GM12878 (cell line): ENCODE measurements around the gene MVB12B. TPM values are rescaled to one million over a fixed set of nuclear protein-coding genes. Genes with fewer than 3 reads are reported as not detected.

Experiments used
- ATAC-seq: fragments of 200-7000 bp; cut with Tn5 transposase; 3 replicates; pipeline ENCODE4 v1.9.1; 2020; ENCODE audit warnings: mild to moderate bottlenecking, moderate library complexity
- BruUV-seq: library from RNA; stranded (reverse); fragments of 400-500 nt; replicated peaks from 2 replicates; lab custom pipeline; 2021; lab: Mats Ljungman, UMichigan
- CTCF ChIA-PET: fragments of 300-600 bp; sonication (Branson Sonifier 250); formaldehyde crosslinking; extraction: SDS; loops from one replicate; lab custom pipeline; 2021; ENCODE audit warnings: inconsistent platforms; lab: Yijun Ruan, JAX
- POLR2A ChIA-PET: fragments of 350-600 bp; formaldehyde crosslinking; extraction: SDS; loops from one replicate; lab custom pipeline; 2021; ENCODE audit warnings: inconsistent platforms; lab: Charles Lee
- RAD21 ChIA-PET: fragments of 300-600 bp; sonication (Branson Sonifier 250); formaldehyde crosslinking; loops from one replicate; lab custom pipeline; 2023; ENCODE audit warnings: antibody characterized with exemption; ENCODE audit not compliant: unreplicated experiment; lab: Charles Lee
- SMC1A ChIA-PET: fragments of 300-600 bp; sonication (Branson Sonifier 250); formaldehyde crosslinking; loops from one replicate; lab custom pipeline; 2023; ENCODE audit not compliant: unreplicated experiment, uncharacterized antibody; lab: Charles Lee
- DNase-seq: peaks from one replicate; pipeline ENCODE4 v3.0.0-alpha.2; 2011; ENCODE audit warnings: low read depth, low spot score
- FAIRE-seq: peaks from 3 replicates; lab custom pipeline; 2011; peaks lifted over from hg19 to GRCh38; lab: Jason Lieb, UNC
- H2AFZ ChIP-seq: 2 replicates; pipeline ENCODE4 v1.6.0; 2011; ENCODE audit warnings: low read depth, low read length, control low read depth; ENCODE audit not compliant: control insufficient read depth
- H3K27ac ChIP-seq: 2 replicates; pipeline ENCODE4 v1.5.1; 2011; ENCODE audit warnings: control low read depth; ENCODE audit not compliant: control insufficient read depth, insufficient read depth
- H3K27me3 ChIP-seq, 2 experiments: replicated peaks in 1 of 2; 2 replicates each; pipeline versions ENCODE4 v1.6.0 to v1.6.1; 2011; ENCODE audit warnings: low read length in 1 of 2; ENCODE audit not compliant: control insufficient read depth in 2 of 2, insufficient read depth in 2 of 2
- H3K36me3 ChIP-seq, 2 experiments: 2 replicates each; pipeline ENCODE4 v1.5.1; 2011; ENCODE audit warnings: low read length in 1 of 2; ENCODE audit not compliant: control insufficient read depth in 2 of 2, insufficient read depth in 2 of 2
- H3K4me1 ChIP-seq: 2 replicates; pipeline ENCODE4 v1.6.1; 2011; ENCODE audit warnings: mild to moderate bottlenecking, low read length, moderate library complexity, mixed read lengths; ENCODE audit not compliant: control insufficient read depth, insufficient read depth
- H3K4me2 ChIP-seq: 2 replicates; pipeline ENCODE4 v1.6.0; 2011; ENCODE audit warnings: control low read depth; ENCODE audit not compliant: control insufficient read depth, insufficient read depth
- H3K4me3 ChIP-seq: fragments of 200-600 bp; sonication (generic); 2 replicates; pipeline ENCODE4 v1.5.1; 2016
- H3K79me2 ChIP-seq: 2 replicates; pipeline ENCODE4 v1.6.0; 2011; ENCODE audit warnings: low read length; ENCODE audit not compliant: control insufficient read depth, insufficient read depth
- H3K9ac ChIP-seq: 2 replicates; pipeline ENCODE4 v1.8.0; 2011; ENCODE audit warnings: low read length, control low read depth, mixed read lengths; ENCODE audit not compliant: control insufficient read depth, insufficient read depth
- H3K9me3 ChIP-seq: replicated peaks from 3 replicates; pipeline ENCODE4 v1.5.1; 2011; ENCODE audit warnings: mild to moderate bottlenecking, low read length; ENCODE audit not compliant: control insufficient read depth, insufficient read depth
- H4K20me1 ChIP-seq: 2 replicates; pipeline ENCODE4 v1.6.0; 2011; ENCODE audit not compliant: control insufficient read depth, insufficient read depth
- IRF3 ChIP-seq: fragments of 450-650 bp; IDR thresholded peaks from 2 replicates; pipeline ENCODE4 v1.6.1; 2014; ENCODE audit warnings: mild to moderate bottlenecking
- IRF4 ChIP-seq: IDR thresholded peaks from 2 replicates; pipeline ENCODE4 v1.6.1; 2011; ENCODE audit warnings: low read depth, low read length
- KLF5 ChIP-seq: fragments of 450-650 bp; IDR thresholded peaks from 2 replicates; pipeline ENCODE4 v1.6.1; 2014; ENCODE audit warnings: mild to moderate bottlenecking; ENCODE audit not compliant: partially characterized antibody
- MTA3 ChIP-seq: IDR thresholded peaks from 2 replicates; pipeline ENCODE4 v1.6.1; 2012; ENCODE audit warnings: low read length, inconsistent platforms, borderline replicate concordance
- SIX5 ChIP-seq: IDR thresholded peaks from 2 replicates; pipeline ENCODE4 v1.6.1; 2011; ENCODE audit warnings: mild to moderate bottlenecking, low read depth, low read length, moderate library complexity; ENCODE audit not compliant: severe bottlenecking
- SREBF1 ChIP-seq: IDR thresholded peaks from 2 replicates; pipeline ENCODE4 v1.6.1; 2012; ENCODE audit warnings: mild to moderate bottlenecking, low read length
- SUZ12 ChIP-seq: fragments of 200-600 bp; sonication (generic); IDR thresholded peaks from one replicate; pipeline ENCODE4 v1.6.1; 2018; ENCODE audit warnings: antibody characterized with exemption, mild to moderate bottlenecking; ENCODE audit not compliant: unreplicated experiment
- TCF12 ChIP-seq: IDR thresholded peaks from 2 replicates; pipeline ENCODE4 v1.6.1; 2011; ENCODE audit warnings: low read depth, mild to moderate bottlenecking, low read length
- WGBS: methylation state at CpG from one replicate; pipeline ENCODE4 v1.1.6; 2016; ENCODE audit warnings: low lambda C conversion rate; ENCODE audit not compliant: insufficient replicate concordance, insufficient coverage; ENCODE audit errors: missing lambda C conversion rate; 5-methylcytosine and 5-hydroxymethylcytosine counted together
- in situ Hi-C: fragments of 300-500 bp; cut with MboI; formaldehyde crosslinking; loops from 9 replicates; pipeline ENCODE4 v1.14.3; 2018; ENCODE audit warnings: mixed read lengths
- intact Hi-C: fragments of 100-400 bp; cut with micrococcal nuclease; formaldehyde crosslinking; loops from one replicate; pipeline ENCODE4 v1.14.2; 2022; ENCODE audit not compliant: unreplicated experiment
- polyA plus RNA-seq, 11 experiments: library from polyadenylated mRNA; depleted of rRNA in 4 of 11; unstranded in 6 of 11; stranded (reverse) in 5 of 11; fragments of >200 nt; fragmentation: Nextera tagmentation in 4 of 11; fragmentation: Illumina TruSeq in 1 of 11; extraction: Ambion mirVana in 4 of 11; extraction: Trizol in 1 of 11; gene quantifications; 1 replicate in 1 of 11; 2 replicates in 10 of 11; pipeline versions ENCODE4 v1.2.1 to v1.2.3, GENCODE V29; 2011 to 2016; ENCODE audit warnings: inconsistent platforms in 2 of 11, missing spikeins in 2 of 11, low read depth in 1 of 11
- total RNA-seq, 4 experiments: library from RNA; depleted of rRNA in 3 of 4; stranded (reverse); fragments of >200 nt in 3 of 4; fragmentation: Illumina TruSeq in 1 of 4; extraction: Trizol in 1 of 4; gene quantifications; 2 replicates each; pipeline versions ENCODE4 v1.2.1 to v1.2.3, GENCODE V29; 2013 to 2021

Gene MVB12B
- total and polyA plus RNA-seq, 10 of the 15 experiments (the other 5 are each of a cell fraction or from before 2014, with no cell fraction given), result 0.08 TPM; not detected in 9

DNA sequence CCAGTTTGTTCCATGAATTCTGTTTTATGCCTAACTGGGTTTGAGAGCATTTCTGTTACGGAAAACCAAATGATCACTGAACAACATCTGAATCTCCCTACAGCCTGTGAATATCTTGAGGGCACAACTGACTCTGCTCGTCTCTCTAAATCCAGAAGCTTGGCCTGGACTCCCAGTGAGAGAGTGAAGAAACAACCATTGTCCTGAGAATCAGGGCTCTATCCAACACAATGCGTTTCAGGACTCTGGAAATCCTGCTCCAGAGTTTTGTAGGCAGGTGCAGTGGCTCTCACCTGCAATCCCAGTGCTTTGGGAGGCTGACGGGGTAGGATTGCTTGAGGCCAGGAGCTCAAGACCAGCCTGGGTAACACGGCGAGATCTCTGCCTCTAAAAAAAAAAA lies 7.8 kb upstream of the MVB12B start:
- Histone ChIP-seq H3K36me3 (no peaks in the 10 kb centered on the region), H3K9me3 (no peaks in the 10 kb centered on the region; the same call in 2 of the 3 replicates), H3K27ac (no peak overlapping the region), H2AFZ (no peak overlapping the region), H3K79me2 (no peaks in the 10 kb centered on the region), H3K4me1 (no peaks in the 10 kb centered on the region), H3K27me3 (no peaks in the 10 kb centered on the region), H4K20me1 (no peaks in the 10 kb centered on the region), H3K4me2 (no peak overlapping the region), H3K9ac (no peak overlapping the region), H3K4me3 (no peak overlapping the region)
- ATAC-seq, result no peak
- ChIA-PET POLR2A (no interaction called here), RAD21 (no interaction called here), CTCF (interaction anchor here (1.1 to 1.7 kb wide), 2 partner anchors 80 to 173 kb away, joined by 3 to 6 read pairs; no protein-coding TSS in a partner anchor), SMC1A (interaction anchor here (1.4 kb wide), 1 partner anchor 79 kb away, joined by 7 read pairs; no protein-coding TSS in a partner anchor)
- intact Hi-C loops, result loop anchor here (5.0 kb wide), 1 partner anchor 78 kb away; no protein-coding TSS in a partner anchor
- in situ Hi-C loops, result no loop called here
- no peak for FAIRE-seq
- TF ChIP-seq TCF12 (no peak), SIX5 (no peak), KLF5 (no peak), IRF4 (no peak), SUZ12 (no peak), IRF3 (no peak), MTA3 (no peak), SREBF1 (no peak)
- WGBS, result 31% methylated on average over 6 of the region's 6 CpGs
- no TSS peak for BruUV-seq
- DNase-seq, result no peak
